ENCODE measurements around the gene KIAA0232. TPM values are rescaled to one million over a fixed set of nuclear protein-coding genes. Genes with fewer than 3 reads are reported as not detected.
A peak's percentile ranks its signal among the peaks of the same experiment; 100 is the strongest.

KIAA0232 gene
- total RNA-seq, 2 donors from 2014 or later: 16.1 to 16.7 TPM

DNA sequence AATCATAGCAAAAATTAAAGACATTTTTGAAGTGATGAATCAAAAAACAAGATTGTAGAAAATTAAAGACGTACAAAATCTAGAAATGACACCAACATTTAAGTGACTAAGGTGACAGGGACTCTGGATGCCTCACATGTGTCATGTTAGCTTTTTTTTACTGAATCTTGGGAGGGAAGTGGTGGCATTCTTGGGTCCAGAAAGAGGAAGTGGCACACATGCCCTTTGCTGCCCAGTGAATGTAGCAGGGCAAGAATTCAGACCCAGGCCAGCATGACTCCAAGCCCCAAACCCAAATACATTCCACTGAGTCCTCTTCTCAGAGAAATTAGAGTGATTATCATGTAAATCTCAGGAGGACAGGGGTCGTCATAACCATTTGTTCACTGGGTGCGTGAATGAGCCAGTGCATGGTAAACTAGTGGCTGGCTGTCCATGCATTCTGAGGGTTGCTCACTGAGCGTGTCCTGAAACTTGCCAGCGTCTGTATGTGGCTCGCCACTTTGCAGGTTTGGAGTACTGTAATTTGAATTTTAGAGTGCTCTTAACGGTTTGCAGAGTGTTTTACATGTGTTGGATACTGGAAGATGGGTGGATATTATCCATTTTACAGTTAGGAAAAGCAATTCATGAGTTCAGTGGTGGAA is 71.7 kb downstream of the KIAA0232 start:
- no peaks in the 10 kb centered on the region for H3K9me3 ChIP-seq (ENCODE audit: control insufficient read depth, low read length, poor library complexity, severe bottlenecking)
- no peak overlapping the region for H3K27ac Mint-ChIP-seq
- H3K4me1 Mint-ChIP-seq: peaks cover 23% of the 10 kb centered on the region
- DNase-seq: no peak
- peaks cover 7% of the 10 kb centered on the region for H3K36me3 Mint-ChIP-seq (ENCODE audit: low read depth)
- H3K4me3 Mint-ChIP-seq: no peak overlapping the region
- ATAC-seq: no peak
- no peaks in the 10 kb centered on the region for H3K27me3 Mint-ChIP-seq

DNA sequence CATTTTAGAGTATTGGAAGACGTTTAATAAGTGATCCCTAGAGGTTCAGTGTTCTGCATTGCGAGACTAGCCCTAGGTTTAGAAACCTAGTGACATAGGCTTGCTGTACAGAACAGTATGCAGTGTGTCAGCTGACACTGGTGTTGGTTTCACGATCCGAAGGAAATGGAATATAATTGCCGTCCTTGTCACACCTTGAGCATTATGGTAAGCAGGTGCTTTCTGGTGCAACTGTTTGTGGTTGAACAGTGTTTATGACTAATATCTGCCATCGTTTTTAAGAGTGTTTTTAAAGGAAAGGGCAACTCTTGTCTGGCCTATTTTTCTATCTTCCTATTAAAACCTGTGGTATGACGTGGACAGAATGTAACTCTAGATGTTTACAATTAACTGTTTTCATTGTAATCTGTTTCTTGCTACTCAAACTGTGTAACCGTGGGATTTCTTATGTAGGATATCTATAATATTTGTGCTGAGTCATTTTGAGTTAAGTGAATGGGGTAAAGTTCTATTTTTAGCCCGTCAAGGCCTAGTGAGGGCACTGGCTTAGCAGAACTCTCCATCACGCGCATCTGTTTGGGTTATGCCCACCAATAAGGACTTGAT is 73.3 kb downstream of the KIAA0232 start:
- Mint-ChIP-seq H3K4me1 (peaks cover 16% of the 10 kb centered on the region), H3K4me3 (no peak overlapping the region), H3K36me3 (ENCODE audit: low read depth) (peaks cover 5% of the 10 kb centered on the region), H3K27me3 (no peaks in the 10 kb centered on the region), H3K27ac (peak overlapping the region; percentile 53)
- ATAC-seq: peak; percentile 90
- H3K9me3 ChIP-seq (ENCODE audit: control insufficient read depth, low read length, poor library complexity, severe bottlenecking): no peaks in the 10 kb centered on the region
- DNase-seq: peak in 1 of 3 donors; percentile 12

DNA sequence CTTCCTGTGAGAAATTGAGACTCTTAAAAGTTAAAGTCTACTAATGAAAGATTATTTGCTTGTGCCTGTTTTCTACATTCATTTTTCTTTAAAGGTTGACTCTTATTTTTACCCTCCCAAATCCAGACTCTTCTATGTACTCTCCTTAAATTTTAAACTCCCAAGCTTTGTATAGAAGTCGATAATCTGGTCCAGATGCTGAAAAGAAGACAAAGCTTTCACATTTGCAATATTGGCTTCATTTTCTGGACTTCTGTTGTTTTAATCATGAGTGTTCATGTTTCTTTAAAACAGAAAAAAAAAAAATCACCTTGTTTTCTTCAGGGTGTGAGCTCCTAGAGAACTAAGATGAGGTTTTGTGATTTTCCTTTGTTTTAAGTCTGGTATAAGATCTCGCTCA is 73.9 kb downstream of the KIAA0232 start:
- DNase-seq (no peak), ATAC-seq (no peak)
- H3K9me3 ChIP-seq (ENCODE audit: control insufficient read depth, low read length, poor library complexity, severe bottlenecking): no peaks in the 10 kb centered on the region
- no peak overlapping the region for H3K4me3 Mint-ChIP-seq
- H3K4me1 Mint-ChIP-seq: peaks cover 20% of the 10 kb centered on the region
- H3K27ac Mint-ChIP-seq: peak overlapping the region; percentile 53
- H3K27me3 Mint-ChIP-seq: no peaks in the 10 kb centered on the region
- H3K36me3 Mint-ChIP-seq (ENCODE audit: low read depth): peaks cover 9% of the 10 kb centered on the region

- ATAC-seq (no peak), DNase-seq (no peak)
- no peaks in the 10 kb centered on the region for H3K9me3 ChIP-seq (ENCODE audit: control insufficient read depth, low read length, poor library complexity, severe bottlenecking)
- peaks cover 9% of the 10 kb centered on the region for H3K36me3 Mint-ChIP-seq (ENCODE audit: low read depth)
- H3K27me3 Mint-ChIP-seq: no peaks in the 10 kb centered on the region
- peaks cover 20% of the 10 kb centered on the region for H3K4me1 Mint-ChIP-seq
- peak overlapping the region; percentile 53 for H3K27ac Mint-ChIP-seq
- H3K4me3 Mint-ChIP-seq: no peak overlapping the region
Observed at GRCh38 chr4:6857009-6857882, 74.7 kb downstream of the KIAA0232 start.

GRCh38 chr4:6858997-6859396 is 76.5 kb downstream of the KIAA0232 start:
- H3K36me3 Mint-ChIP-seq (ENCODE audit: low read depth): peaks cover 5% of the 10 kb centered on the region
- H3K4me1 Mint-ChIP-seq: peaks cover 18% of the 10 kb centered on the region
- no peaks in the 10 kb centered on the region for H3K27me3 Mint-ChIP-seq
- no peak for ATAC-seq
- no peak for DNase-seq
- no peaks in the 10 kb centered on the region for H3K9me3 ChIP-seq (ENCODE audit: control insufficient read depth, low read length, poor library complexity, severe bottlenecking)
- H3K27ac Mint-ChIP-seq: no peak overlapping the region
- H3K4me3 Mint-ChIP-seq: no peak overlapping the region

- no peaks in the 10 kb centered on the region for H3K9me3 ChIP-seq (ENCODE audit: control insufficient read depth, low read length, poor library complexity, severe bottlenecking)
- ATAC-seq (no peak), DNase-seq (no peak)
- H3K4me3 Mint-ChIP-seq: no peak overlapping the region
- peaks cover 5% of the 10 kb centered on the region for H3K36me3 Mint-ChIP-seq (ENCODE audit: low read depth)
- no peaks in the 10 kb centered on the region for H3K27me3 Mint-ChIP-seq
- H3K4me1 Mint-ChIP-seq: peaks cover 17% of the 10 kb centered on the region
- no peak overlapping the region for H3K27ac Mint-ChIP-seq
Observed at GRCh38 chr4:6859543-6859942, 77.0 kb downstream of the KIAA0232 start.

DNA sequence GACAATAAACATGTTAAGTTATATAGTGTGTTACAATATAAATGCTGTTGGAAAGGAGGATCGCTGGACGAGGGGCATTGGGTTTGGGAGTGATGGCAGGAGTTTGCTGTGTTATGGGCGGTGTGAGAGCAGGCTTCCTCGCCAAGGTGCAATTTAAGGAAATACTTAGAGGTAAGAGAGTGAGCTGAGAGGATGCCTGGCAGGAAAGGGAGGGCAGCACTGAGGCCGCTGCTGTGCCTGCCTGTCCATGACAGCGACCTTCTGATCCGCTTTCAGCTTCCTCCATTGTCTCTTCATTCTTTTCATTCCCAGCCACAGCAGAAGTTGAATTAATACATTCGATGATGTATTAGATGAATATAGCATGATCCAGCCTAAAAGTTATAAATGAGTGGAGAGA is 85.9 kb downstream of the KIAA0232 start:
- H3K27me3 Mint-ChIP-seq: no peaks in the 10 kb centered on the region
- peaks cover 12% of the 10 kb centered on the region for H3K4me1 Mint-ChIP-seq
- H3K27ac Mint-ChIP-seq: peak overlapping the region; percentile 43
- no peak for DNase-seq
- no peak overlapping the region for H3K4me3 Mint-ChIP-seq
- no peaks in the 10 kb centered on the region for H3K9me3 ChIP-seq (ENCODE audit: control insufficient read depth, low read length, poor library complexity, severe bottlenecking)
- H3K36me3 Mint-ChIP-seq (ENCODE audit: low read depth): peaks cover 5% of the 10 kb centered on the region
- ATAC-seq: no peak

GRCh38 chr4:6869944-6870343 is 87.4 kb downstream of the KIAA0232 start:
- H3K4me3 Mint-ChIP-seq: no peak overlapping the region
- no peaks in the 10 kb centered on the region for H3K9me3 ChIP-seq (ENCODE audit: control insufficient read depth, low read length, poor library complexity, severe bottlenecking)
- peaks cover 5% of the 10 kb centered on the region for H3K36me3 Mint-ChIP-seq (ENCODE audit: low read depth)
- ATAC-seq (no peak), DNase-seq (no peak)
- peaks cover 12% of the 10 kb centered on the region for H3K4me1 Mint-ChIP-seq
- H3K27me3 Mint-ChIP-seq: no peaks in the 10 kb centered on the region
- H3K27ac Mint-ChIP-seq: no peak overlapping the region

DNA sequence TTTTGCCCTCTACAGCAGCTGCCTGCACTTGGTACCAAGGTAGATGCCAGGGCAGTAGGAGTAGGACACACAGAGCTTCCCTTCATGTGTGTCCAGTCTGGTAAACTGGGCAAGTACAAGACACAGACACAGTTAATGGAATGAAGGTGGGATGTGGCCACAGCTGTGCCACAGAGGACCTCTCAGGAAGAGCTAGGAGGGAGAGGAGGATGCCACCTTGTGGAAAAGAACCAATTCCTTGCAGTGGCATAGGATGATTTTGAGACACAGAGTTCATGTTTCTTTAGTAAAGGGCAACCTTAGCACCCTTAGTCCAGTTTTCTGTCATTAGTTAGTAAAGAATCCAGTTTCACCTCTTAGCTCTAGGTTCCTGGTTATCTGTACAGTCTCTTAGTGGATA is 90.8 kb downstream of the KIAA0232 start:
- no peak for DNase-seq
- H3K9me3 ChIP-seq (ENCODE audit: control insufficient read depth, low read length, poor library complexity, severe bottlenecking): no peaks in the 10 kb centered on the region
- Mint-ChIP-seq H3K4me1 (peaks cover 5% of the 10 kb centered on the region), H3K27ac (no peak overlapping the region), H3K36me3 (ENCODE audit: low read depth) (peaks cover 7% of the 10 kb centered on the region), H3K4me3 (no peak overlapping the region), H3K27me3 (no peaks in the 10 kb centered on the region)
- ATAC-seq: no peak

DNA sequence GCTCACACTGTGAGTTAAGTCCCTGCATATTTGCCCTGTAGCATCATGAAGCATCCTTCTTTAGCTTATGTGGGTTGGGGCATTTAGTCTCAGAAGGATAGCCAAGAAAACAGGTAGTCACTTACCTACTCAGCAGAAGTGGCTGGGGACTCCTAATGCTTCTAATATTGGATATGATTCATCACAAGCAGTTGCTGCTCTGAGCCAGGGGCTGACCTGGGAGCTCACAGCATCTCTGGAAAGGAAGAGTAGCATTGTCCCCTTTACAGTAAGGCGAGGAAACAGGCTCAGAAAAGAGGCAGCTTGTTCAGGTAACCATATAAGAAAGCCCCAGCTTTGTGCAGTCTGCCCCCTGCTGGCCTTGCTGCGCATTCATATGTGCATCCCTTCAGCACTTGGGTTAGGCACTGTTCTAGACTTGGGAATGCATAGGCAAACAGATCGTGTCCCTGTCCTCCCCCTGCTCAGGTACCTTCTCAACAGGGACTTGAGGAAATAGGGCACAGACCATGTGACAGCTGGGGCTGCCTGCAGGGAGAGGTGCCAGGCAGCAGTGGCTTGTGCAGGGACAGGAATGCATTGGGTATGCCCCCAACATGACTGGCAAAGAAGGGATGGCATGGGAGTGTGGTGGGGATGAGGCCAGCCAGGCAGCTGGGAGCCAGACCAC is 91.4 kb downstream of the KIAA0232 start:
- no peak overlapping the region for H3K27ac Mint-ChIP-seq
- peak; percentile 89 for ATAC-seq
- H3K36me3 Mint-ChIP-seq (ENCODE audit: low read depth): peaks cover 10% of the 10 kb centered on the region

GRCh38 chr4:6874981-6875380 is 92.5 kb downstream of the KIAA0232 start:
- Mint-ChIP-seq H3K27ac (no peak overlapping the region), H3K27me3 (no peaks in the 10 kb centered on the region), H3K36me3 (ENCODE audit: low read depth) (peaks cover 12% of the 10 kb centered on the region), H3K4me3 (no peak overlapping the region), H3K4me1 (peaks cover 4% of the 10 kb centered on the region)
- H3K9me3 ChIP-seq (ENCODE audit: control insufficient read depth, low read length, poor library complexity, severe bottlenecking): no peaks in the 10 kb centered on the region
- DNase-seq (no peak), ATAC-seq (no peak)

More for the DNA sequence above, 91.4 kb downstream of the KIAA0232 start:
- peak; percentile 58 to 69 (median 65) for DNase-seq
- H3K4me1 Mint-ChIP-seq: peaks cover 4% of the 10 kb centered on the region
- H3K4me3 Mint-ChIP-seq: no peak overlapping the region
- H3K27me3 Mint-ChIP-seq: no peaks in the 10 kb centered on the region
- H3K9me3 ChIP-seq (ENCODE audit: control insufficient read depth, low read length, poor library complexity, severe bottlenecking): no peaks in the 10 kb centered on the region

DNA sequence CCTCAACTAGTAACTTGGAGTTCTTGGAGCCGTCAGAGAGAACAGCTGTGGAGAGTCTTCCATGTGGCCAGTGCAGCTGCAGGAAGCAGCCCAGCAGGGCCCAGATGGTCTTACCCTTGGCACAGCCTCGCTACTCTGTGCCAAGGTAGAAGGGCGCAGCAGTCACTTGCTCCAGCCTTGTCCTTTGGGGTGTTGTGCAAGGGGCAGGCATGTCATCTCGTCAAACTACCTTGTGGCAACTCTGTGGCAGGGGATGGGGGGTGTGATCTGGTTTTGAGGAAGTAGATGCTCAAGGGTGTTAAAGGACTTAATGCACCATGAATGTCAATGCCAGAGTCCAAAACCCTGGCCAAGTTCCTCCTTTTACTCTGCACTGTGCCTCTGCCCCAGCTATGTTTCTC is 92.9 kb downstream of the KIAA0232 start:
- no peaks in the 10 kb centered on the region for H3K27me3 Mint-ChIP-seq
- no peak overlapping the region for H3K4me3 Mint-ChIP-seq
- peaks cover 4% of the 10 kb centered on the region for H3K4me1 Mint-ChIP-seq
- H3K27ac Mint-ChIP-seq: no peak overlapping the region
- no peaks in the 10 kb centered on the region for H3K9me3 ChIP-seq (ENCODE audit: control insufficient read depth, low read length, poor library complexity, severe bottlenecking)
- DNase-seq (no peak), ATAC-seq (peak; percentile 43)
- H3K36me3 Mint-ChIP-seq (ENCODE audit: low read depth): peaks cover 12% of the 10 kb centered on the region

- ATAC-seq (no peak), DNase-seq (no peak)
- H3K27me3 Mint-ChIP-seq: no peaks in the 10 kb centered on the region
- no peaks in the 10 kb centered on the region for H3K9me3 ChIP-seq (ENCODE audit: control insufficient read depth, low read length, poor library complexity, severe bottlenecking)
- peak overlapping the region; percentile 89 for H3K27ac Mint-ChIP-seq
- peaks cover 4% of the 10 kb centered on the region for H3K4me1 Mint-ChIP-seq
- no peak overlapping the region for H3K4me3 Mint-ChIP-seq
- peaks cover 12% of the 10 kb centered on the region for H3K36me3 Mint-ChIP-seq (ENCODE audit: low read depth)
Observed at GRCh38 chr4:6876440-6876839, 93.9 kb downstream of the KIAA0232 start.
